ENCODE data around the gene TNFAIP8L1.

Gene TNFAIP8L1

DNA sequence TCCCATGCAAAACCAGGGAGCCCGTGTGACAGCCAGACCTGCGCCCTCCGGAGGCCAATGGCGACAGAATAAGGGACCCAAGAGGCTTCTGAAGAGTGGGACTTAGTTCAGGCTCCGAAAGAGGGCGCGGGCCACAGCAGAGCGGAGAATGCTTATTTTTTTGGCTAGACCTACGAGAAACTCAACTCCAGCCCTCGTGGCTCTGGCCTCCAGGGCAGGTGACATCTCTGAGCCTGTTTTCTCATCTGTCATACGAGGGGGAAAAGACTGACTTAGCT lies 61.3 kb downstream of the TNFAIP8L1 start:
- Histone ChIP-seq H3K4me2 (ENCODE audit: low read depth, low read length) (no peak overlapping the region), H3K4me1 (ENCODE audit: low read length) (no peaks in the 10 kb centered on the region), H3K9ac (ENCODE audit: low read length) (no peak overlapping the region), H4K20me1 (ENCODE audit: insufficient read depth, low read length) (no peaks in the 10 kb centered on the region), H2AFZ (ENCODE audit: low read length) (no peak overlapping the region), H3F3A (ENCODE audit: insufficient read depth, low read length) (no peaks in the 10 kb centered on the region), H3K9me2 (replicated peaks; ENCODE audit: insufficient read depth, low read length) (no peaks in the 10 kb centered on the region), H3K27ac (ENCODE audit: low read length) (no peak overlapping the region), H3K4me3 (ENCODE audit: low read length) (no peak overlapping the region), H3K9me3 (replicated peaks; ENCODE audit: insufficient read depth, low read length) (no peaks in the 10 kb centered on the region), H3K36me3 (replicated peaks; ENCODE audit: insufficient read depth, low read length) (0 out of 2 replicates have a peak, but pooled peaks cover 2% of the 10 kb centered on the region), H3K79me2 (ENCODE audit: low read length) (no peaks in the 10 kb centered on the region), H3K27me3 (replicated peaks; ENCODE audit: insufficient read depth, low read length) (no peaks in the 10 kb centered on the region)
- TF ChIP-seq CTCF (IDR thresholded peaks at IDR 0.05; ENCODE audit: low read length) (no peak), EZH2 (optimal IDR thresholded peaks at IDR 0.05; ENCODE audit: low read depth, low read length) (no peak), EZH2phosphoT487 (IDR thresholded peaks at IDR 0.05; ENCODE audit: low read length) (no peak)
- DNase-seq, result no peak

DNA sequence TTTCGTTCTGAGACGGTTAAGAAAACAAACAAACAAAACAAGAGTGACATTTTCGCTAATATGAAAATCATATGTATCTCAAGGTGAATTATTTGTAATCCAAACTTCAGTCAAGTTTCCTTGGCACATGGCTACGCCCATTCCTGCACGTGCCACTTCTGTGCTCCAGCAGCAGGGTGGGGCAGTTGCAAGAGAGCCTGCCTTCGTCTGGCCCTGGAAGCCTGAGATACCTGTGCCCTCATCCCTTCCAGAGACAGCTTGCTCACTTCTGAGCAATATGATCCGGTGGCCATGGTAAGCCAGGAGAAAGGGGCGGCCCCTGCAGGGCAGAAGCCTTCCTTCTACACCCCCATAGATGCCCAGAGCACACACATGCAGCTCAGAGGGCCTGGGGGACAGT lies 62.2 kb downstream of the TNFAIP8L1 start:
- Histone ChIP-seq H3K36me3 (replicated peaks; ENCODE audit: insufficient read depth, low read length) (0 out of 2 replicates have a peak, but pooled peaks cover 2% of the 10 kb centered on the region), H3F3A (ENCODE audit: insufficient read depth, low read length) (no peaks in the 10 kb centered on the region), H3K9ac (ENCODE audit: low read length) (no peak overlapping the region), H2AFZ (ENCODE audit: low read length) (no peak overlapping the region), H3K4me2 (ENCODE audit: low read depth, low read length) (no peak overlapping the region), H3K27ac (ENCODE audit: low read length) (no peak overlapping the region), H3K27me3 (replicated peaks; ENCODE audit: insufficient read depth, low read length) (no peaks in the 10 kb centered on the region), H3K4me1 (ENCODE audit: low read length) (no peaks in the 10 kb centered on the region), H3K9me2 (replicated peaks; ENCODE audit: insufficient read depth, low read length) (no peaks in the 10 kb centered on the region), H4K20me1 (ENCODE audit: insufficient read depth, low read length) (no peaks in the 10 kb centered on the region), H3K4me3 (ENCODE audit: low read length) (no peak overlapping the region), H3K9me3 (replicated peaks; ENCODE audit: insufficient read depth, low read length) (no peaks in the 10 kb centered on the region), H3K79me2 (ENCODE audit: low read length) (no peaks in the 10 kb centered on the region)
- no peak for TF ChIP-seq EZH2phosphoT487 (IDR thresholded peaks at IDR 0.05; ENCODE audit: low read length)
- no peak for TF ChIP-seq CTCF (IDR thresholded peaks at IDR 0.05; ENCODE audit: low read length)
- no peak for TF ChIP-seq EZH2 (optimal IDR thresholded peaks at IDR 0.05; ENCODE audit: low read depth, low read length)
- no peak for DNase-seq

GRCh38 chr19:4702764-4703163 lies 63.4 kb downstream of the TNFAIP8L1 start:
- no peak overlapping the region for H3K4me3 ChIP-seq (ENCODE audit: low read length)
- H3K9ac ChIP-seq (ENCODE audit: low read length), result no peak overlapping the region
- no peaks in the 10 kb centered on the region for H3F3A ChIP-seq (ENCODE audit: insufficient read depth, low read length)
- no peaks in the 10 kb centered on the region for H3K27me3 ChIP-seq (replicated peaks; ENCODE audit: insufficient read depth, low read length)
- no peak overlapping the region for H3K4me2 ChIP-seq (ENCODE audit: low read depth, low read length)
- H2AFZ ChIP-seq (ENCODE audit: low read length), result no peak overlapping the region
- H3K9me3 ChIP-seq (replicated peaks; ENCODE audit: insufficient read depth, low read length), result no peaks in the 10 kb centered on the region
- H3K79me2 ChIP-seq (ENCODE audit: low read length), result no peaks in the 10 kb centered on the region
- H3K27ac ChIP-seq (ENCODE audit: low read length), result no peak overlapping the region
- no peaks in the 10 kb centered on the region for H3K4me1 ChIP-seq (ENCODE audit: low read length)
- TF ChIP-seq EZH2phosphoT487 (IDR thresholded peaks at IDR 0.05; ENCODE audit: low read length), result no peak
- no peak for TF ChIP-seq CTCF (IDR thresholded peaks at IDR 0.05; ENCODE audit: low read length)
- TF ChIP-seq EZH2 (optimal IDR thresholded peaks at IDR 0.05; ENCODE audit: low read depth, low read length), result no peak
- H3K9me2 ChIP-seq (replicated peaks; ENCODE audit: insufficient read depth, low read length), result no peaks in the 10 kb centered on the region
- H3K36me3 ChIP-seq (replicated peaks; ENCODE audit: insufficient read depth, low read length), result 0 out of 2 replicates have a peak, but pooled peaks cover 2% of the 10 kb centered on the region
- DNase-seq, result no peak
- H4K20me1 ChIP-seq (ENCODE audit: insufficient read depth, low read length), result no peaks in the 10 kb centered on the region
